GOT3 (cell line): Measurements from ENCODE around the gene SHISA7.

Experiments
- DNase-seq: peaks from one replicate; lab custom pipeline; 2025; ENCODE audit warnings: mixed read lengths; lab: John Stamatoyannopoulos, UW

The SHISA7 gene

DNA sequence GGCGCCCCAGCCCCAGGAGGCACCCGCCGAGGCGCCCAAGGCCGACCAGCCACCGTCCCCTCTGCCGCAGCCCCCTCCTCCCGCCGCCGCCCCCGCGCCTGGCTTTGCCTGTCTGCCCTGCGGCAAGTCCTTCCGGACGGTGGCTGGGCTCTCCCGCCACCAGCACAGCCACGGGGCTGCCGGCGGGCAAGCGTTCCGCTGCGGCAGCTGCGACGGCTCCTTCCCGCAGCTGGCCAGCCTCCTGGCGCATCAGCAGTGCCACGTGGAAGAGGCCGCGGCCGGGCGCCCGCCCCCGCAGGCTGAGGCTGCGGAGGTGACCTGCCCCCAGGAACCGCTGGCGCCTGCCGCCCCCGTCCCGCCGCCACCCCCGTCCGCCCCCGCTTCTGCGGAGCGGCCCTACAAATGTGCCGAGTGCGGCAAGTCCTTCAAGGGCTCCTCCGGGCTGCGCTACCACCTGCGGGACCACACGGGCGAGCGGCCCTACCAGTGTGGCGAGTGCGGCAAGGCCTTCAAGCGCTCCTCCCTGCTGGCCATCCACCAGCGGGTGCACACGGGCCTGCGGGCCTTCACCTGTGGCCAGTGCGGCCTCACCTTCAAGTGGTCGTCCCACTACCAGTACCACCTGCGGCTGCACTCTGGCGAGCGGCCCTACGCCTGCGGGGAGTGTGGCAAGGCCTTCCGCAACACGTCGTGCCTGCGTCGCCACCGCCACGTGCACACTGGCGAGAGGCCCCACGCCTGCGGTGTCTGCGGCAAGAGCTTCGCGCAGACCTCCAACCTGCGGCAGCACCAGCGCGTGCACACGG lies 39.3 kb upstream of the SHISA7 start:
- DNase-seq, result no peak

DNA sequence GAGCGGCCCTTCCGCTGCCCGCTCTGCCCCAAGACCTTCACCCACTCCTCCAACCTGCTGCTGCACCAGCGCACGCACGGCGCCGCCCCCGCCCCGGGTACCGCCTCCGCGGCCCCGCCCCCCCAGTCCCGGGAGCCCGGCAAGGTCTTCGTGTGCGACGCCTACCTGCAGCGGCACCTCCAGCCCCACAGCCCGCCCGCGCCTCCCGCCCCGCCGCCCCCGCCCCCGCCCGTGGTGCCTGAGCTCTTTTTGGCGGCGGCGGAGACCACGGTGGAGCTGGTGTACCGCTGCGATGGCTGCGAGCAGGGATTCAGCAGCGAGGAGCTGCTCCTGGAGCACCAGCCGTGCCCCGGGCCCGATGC lies 38.7 kb upstream of the SHISA7 start:
- DNase-seq, result no peak

GRCh38 chr19:55481148-55481793 lies 38.2 kb upstream of the SHISA7 start:
- DNase-seq, result no peak

DNA sequence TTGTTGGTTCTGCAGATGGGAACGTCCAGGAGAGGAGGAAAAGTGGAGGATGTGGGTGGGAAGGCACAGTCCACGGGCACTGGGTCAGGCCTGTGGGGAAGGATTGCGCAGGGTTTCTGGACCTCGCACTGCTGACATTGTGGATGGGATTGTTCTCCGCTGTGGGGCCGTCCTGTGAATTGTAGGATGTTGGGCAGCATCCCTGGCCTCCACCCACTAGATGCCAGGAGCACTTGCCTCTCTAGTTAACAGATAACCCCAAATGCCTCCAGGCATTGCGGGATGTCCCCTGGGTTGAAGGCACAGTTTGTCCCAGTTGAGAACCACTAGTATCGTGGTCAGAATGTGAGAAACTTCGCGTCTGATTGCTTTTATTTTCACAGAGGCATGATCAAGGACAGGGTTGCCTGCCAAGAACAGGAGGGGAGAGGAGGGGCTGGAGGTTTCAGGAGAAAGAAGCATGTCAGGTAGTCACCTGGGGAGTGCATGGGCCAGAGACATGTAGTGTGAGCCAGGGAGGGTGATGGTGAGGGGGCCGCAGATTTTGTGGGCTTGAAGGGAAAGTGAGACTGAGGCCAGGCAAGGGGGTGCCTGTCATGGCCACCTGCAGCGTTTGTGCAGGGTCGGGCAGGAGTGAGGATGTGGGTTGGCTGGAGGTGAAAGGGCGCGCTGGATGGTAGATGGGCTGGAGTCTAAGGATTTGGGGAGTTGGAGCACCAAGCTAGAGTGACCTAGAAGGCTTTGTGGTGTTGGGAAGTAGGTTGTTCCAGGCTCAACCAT lies 36.5 kb upstream of the SHISA7 start:
- DNase-seq, result no peak

DNA sequence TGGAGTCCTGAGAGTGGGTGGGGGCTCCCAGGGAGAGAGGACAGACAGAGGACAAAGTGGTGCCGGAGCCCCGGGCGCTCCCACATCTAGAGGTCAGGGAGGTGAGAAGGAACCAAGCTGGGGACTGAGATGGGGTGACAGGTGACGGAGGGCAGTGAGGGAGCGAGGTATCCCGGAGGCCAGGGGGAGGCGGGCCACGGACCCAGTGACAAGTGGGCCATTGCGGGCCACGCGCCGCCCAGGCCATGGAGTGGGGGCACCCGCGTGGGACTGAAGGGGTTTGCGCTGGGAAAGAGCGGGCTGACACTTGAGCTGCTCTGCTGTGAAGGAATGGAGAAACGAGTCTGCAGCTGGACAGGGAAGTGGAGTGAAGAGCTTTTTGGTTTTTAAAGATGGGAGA lies 35.9 kb upstream of the SHISA7 start:
- DNase-seq, result no peak

DNA sequence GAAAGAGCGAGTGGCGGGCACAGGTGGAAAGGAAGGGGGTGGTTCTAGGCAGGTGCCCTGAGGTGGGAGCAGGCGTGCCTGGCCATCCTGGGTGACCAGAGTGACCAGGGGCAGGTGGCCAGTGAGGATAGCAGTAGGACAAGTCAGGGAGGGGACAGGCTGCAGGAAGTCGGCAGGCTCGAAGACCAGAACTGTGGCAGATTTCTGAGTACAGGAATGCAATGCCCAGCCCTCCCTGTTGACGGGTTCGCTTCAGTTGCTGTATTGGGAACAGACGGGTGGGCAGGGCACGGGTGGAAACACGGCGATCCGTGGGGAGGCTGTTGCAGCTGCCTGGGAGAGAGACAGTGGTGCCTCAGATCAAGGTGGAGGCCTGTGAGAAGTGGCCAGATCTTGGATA lies 35.3 kb upstream of the SHISA7 start:
- no peak for DNase-seq

- no peak for DNase-seq
These were observed 34.8 kb upstream of the SHISA7 start for GRCh38 chr19:55477905-55478304.

DNA sequence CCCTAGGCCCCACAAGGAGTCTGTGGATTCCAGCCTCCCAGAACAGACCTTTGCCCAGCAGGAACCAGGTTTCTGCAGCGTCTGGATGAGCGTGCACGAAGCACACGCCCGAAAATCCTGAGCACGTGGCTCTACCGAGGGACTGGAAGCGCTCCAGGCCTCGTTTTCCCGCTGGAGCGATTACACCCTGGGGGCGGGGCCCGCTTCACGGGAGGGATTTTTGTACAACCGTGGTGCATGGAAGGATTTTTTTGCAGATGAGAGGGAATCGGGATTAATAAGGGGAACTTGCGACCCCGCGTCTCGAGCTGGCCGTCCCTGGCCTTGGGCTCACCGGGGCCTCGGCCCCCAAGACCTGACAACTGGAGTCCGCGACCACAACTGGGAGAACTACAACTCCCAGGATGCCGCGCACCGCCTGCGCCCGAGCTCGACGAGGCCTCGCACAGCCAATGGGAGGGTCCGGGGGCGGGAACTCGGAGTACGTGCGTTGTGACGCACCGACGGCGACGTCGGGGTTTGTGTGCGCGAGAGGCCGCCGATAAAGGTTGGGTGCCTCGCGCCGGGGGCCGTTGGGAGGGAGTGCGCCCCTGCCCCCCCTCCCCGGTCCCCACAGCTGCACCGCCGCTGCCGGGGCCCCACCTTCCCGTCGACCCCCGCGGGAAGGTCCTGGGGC lies 33.1 kb upstream of the SHISA7 start, which contains the start of gene ZNF628:
Gene ZNF628 (plus strand): TSS at position 518 of the 676 bp plus-strand sequence. CDS start 3,294 bp downstream, outside the sequence.
- peak; percentile 93 for DNase-seq

- DNase-seq, result no peak
These were observed 31.5 kb upstream of the SHISA7 start for GRCh38 chr19:55474269-55475265.

DNA sequence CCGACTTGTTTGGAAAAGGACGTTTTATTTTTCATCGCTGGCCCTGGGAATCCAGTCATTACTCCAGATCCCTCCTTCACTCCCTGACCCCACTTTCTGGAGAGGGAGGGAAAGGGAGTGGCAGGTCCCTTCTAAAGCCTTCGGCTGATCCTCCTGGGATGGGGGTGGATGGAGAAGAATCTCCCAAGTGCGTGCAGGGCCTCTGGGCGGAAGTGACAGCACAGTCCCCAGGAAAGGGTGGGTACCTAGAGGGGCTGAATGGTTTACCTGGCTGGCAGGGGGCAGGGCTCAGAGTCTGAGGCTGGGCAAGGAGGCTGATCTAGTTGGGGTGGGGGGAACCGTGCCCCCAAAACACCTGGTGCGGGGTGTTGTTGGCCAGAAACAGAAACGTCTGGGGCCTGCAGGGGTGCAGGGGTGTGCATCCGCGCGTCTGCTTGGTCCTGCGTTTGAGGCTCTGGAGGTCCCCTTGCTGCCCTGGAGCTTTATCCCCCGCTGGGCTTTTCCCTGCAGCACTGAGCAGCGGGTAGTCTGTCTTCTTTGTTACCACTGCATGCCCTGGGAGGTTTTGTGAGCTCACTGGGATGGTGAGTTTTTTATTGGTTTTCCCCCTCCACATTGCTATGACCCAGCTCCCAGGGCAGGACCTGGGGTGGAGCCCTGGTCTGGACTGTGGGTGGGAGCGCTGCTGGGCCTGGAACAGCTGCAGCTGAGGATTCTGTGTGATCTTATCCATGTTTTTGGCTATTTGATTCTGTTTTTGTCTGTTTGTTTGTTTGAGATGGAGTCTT lies 30.3 kb upstream of the SHISA7 start:
- DNase-seq, result no peak

DNA sequence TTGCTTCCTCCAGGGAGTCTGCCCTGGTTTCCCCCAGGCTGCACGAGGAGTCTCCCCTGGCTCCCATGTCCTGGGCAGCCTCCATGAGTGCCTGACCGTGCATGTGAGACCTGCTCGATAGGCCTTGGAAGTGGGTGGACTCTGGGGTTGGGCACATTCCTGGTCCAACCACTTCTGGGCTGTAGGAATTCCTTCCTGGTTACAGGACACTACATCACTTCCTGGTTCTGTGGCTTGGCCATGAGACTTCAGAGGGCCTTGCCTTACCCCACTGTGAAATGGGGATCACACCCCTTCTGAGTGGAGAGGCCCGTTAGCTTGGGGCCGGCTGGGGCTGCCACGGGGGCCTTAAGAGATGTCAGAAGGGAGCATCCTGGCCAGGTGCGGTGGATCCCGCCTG lies 29.4 kb upstream of the SHISA7 start:
- DNase-seq, result no peak

DNA sequence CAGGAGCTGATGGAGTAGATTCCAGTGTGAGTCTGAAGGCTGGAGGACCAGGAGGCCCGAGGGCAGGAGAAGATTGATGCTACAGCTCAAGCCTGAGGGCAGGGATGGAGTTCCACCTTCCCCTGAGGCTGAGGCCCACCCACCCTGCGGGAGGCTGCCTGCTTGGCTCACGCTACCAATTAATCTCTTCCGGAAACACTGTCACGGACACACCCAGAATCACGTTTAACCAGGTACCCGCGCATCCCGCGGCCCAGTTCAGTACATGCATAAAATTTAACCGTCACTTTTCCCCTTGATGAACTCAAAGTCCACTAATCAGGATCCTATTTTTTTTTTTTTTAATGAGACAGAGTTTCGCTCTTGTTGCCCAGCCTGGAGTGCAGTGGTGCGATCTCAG lies 28.2 kb upstream of the SHISA7 start:
- no peak for DNase-seq

GRCh38 chr19:55468054-55468393 lies 24.9 kb upstream of the SHISA7 start:
- DNase-seq, result no peak

DNA sequence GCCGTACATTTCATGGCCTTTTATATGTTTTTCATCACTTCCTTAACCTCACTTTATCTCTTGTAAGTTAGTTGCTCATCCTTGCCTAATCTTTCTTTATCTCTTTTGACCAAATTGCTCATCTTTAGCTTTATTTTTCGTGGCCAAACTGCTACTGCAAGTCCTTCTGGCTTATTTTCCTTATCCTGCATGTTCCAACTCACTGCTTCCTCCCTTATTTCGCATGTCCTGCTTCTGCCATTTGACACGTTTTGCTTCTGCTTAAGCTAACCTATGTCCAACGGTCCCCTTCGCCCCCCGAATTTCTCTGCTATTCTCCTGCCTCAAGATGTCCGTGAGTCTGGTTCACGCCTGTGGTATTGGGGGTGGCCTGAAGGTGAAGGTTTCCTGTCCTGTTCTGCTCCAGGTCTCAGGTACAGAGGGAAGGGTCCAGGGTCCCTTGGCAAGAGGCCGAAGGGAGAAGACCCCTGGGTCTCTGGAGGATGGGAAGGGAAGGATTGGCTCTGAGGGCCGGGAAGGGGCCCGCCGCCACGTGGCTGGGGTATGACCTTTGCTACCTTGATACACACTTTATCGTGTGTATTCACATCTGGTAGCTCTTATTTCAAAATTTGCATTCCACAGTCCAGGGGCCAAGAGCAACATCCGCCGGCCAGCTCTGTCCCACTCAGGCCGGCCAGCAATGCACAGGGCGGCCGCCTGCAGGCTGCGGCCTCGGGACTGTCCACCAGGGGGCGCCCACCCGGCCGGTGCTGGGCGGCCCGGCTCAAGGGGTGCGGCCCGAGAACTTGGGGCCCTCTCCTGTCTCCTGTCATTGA lies 24.3 kb upstream of the SHISA7 start:
- DNase-seq, result no peak

- no peak for DNase-seq
These were observed 23.1 kb upstream of the SHISA7 start for GRCh38 chr19:55466241-55466614.

DNA sequence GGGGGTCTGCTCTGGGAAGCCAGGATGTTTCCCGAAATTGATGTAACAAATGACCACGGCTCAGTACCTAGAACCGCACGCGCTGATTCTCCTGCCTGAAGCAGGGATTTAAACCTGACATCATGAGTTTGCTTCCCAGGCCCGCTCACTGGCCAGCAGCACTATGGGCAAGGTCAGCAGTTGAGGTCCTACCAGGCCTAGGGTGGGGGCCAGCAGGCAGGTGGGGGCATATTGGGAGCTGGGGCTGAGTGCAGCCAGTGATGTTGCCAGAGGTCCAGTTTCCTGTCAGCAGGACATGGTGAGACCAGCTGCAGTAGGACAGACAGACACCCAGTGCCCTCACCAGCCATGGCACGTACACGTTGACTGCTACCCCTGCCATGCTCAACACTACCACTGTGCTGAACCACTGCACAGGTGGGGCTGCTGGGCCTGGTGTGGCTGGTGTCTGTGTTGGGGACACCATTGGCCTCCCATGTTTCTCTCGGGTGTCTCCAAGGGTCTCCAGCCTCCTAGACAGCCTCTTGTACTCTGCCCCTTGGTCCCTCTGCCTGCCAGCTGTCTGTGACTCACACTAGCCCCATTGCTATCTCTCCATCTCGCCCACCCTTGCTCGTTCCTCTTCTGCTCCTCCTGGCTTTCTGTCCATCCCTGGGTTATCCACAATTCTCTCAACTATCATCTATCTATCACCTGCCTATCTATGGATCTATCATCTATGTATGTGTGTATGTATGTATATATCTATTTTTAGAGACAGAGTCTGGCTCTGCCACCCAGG lies 22.6 kb upstream of the SHISA7 start:
- DNase-seq, result no peak

DNA sequence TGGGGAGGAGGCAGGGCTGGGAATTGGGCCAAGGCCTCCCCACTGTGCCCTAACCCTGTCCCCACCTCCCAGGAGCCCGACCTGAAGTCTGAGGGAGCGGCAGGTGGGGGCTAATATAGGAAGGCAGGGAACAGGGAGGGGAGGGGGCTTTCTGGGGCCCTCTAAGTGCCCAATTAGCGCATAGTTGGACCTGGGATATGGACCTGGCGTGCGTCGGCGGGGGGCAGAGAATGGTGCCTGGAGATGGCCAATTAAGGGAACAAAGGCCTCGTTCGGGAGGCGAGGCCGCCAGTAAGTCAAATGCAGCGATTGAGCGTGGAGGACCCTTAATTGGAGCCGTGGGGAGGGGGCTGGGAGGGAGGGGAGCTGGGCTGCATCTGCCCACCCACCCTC lies 21.6 kb upstream of the SHISA7 start, which contains the start of gene C19orf85:
Gene C19orf85 (minus strand): TSS at position 90 of the 393 bp plus-strand sequence. CDS start 197 bp downstream, outside the sequence.
- DNase-seq, result no peak

GRCh38 chr19:55464039-55464661 lies 21.1 kb upstream of the SHISA7 start:
- DNase-seq, result no peak
